ENCODE data around the gene ASB10.

DNA sequence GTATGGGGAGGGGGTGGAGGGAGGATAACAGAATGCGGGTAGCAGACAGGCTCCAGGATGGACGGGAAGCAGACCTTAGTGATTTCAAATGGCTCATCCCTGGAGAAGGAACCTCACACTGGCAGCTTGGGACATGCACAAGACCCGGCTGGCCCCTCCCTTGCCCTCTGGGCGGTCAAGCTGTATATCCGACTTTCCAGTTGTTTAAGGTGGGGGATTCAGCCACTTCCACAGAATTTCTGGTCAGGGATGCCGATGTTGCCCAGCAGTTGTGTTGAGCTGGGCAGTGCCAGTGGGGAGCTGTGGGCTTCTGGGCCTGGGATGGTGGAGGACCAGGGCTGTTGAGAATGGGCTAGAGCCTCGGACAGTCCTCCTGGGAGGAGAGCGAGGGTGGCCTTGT lies 58.3 kb downstream of the ASB10 start:
- TF ChIP-seq CTCF (IDR thresholded peaks at IDR 0.05; ENCODE audit: borderline replicate concordance, extremely low read depth, low read length, poor library complexity, severe bottlenecking), result no peak
- TF ChIP-seq EZH2 (IDR thresholded peaks at IDR 0.05; ENCODE audit: borderline replicate concordance, low read depth, low read length, severe bottlenecking), result no peak

All from DND-41 (cell line).